GM18507 (cell line): ENCODE results near the gene OGFOD2.

Source experiments
- DNase-seq: peaks from one replicate; pipeline ENCODE4 v3.0.0; 2011; ENCODE audit warnings: low read depth; ENCODE audit not compliant: insufficient read length; ENCODE audit errors: extremely low spot score
- FAIRE-seq: peaks from 2 replicates; lab custom pipeline; 2011; peaks lifted over from hg19 to GRCh38; lab: Jason Lieb, UNC

OGFOD2 gene

GRCh38 chr12:122985338-122986257 lies 10.6 kb downstream of the OGFOD2 start:
- FAIRE-seq (no peak), DNase-seq (no peak)

DNA sequence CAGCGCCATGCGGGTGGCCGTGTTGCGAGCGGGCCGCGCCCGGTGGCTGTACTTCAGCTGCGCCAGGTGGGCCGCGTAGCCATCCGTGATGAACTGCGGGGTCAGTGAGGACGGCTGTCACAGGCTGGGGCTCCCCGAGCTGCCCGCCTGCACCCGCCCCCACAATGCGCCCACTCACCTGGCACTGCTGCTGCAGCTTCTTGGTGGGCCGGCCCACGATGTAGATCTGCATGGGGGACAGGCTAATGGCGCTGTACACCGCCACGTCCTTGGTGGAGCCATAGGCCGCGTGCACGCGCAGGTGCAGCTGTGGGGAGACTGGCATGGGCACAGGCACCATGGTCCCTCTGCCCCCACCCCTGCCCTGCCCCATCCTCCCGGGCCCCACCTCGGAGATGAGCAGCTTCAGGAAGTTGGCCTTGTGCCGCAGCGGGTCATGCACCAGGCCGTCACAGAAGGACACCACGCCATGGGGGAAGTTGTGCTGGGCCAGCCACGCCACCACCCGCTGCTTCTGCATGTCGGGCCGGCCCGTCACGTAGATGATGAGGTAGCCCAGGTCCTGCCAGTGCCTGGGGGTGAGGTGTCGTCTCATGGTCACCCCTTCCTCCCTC lies 11.3 kb downstream of the OGFOD2 start:
- no peak for DNase-seq
- FAIRE-seq, result no peak

- FAIRE-seq, result no peak
- DNase-seq, result no peak
Observed at GRCh38 chr12:122987086-122987951, 12.3 kb downstream of the OGFOD2 start.

GRCh38 chr12:122988036-122988435 lies 13.0 kb downstream of the OGFOD2 start:
- no peak for FAIRE-seq
- no peak for DNase-seq

DNA sequence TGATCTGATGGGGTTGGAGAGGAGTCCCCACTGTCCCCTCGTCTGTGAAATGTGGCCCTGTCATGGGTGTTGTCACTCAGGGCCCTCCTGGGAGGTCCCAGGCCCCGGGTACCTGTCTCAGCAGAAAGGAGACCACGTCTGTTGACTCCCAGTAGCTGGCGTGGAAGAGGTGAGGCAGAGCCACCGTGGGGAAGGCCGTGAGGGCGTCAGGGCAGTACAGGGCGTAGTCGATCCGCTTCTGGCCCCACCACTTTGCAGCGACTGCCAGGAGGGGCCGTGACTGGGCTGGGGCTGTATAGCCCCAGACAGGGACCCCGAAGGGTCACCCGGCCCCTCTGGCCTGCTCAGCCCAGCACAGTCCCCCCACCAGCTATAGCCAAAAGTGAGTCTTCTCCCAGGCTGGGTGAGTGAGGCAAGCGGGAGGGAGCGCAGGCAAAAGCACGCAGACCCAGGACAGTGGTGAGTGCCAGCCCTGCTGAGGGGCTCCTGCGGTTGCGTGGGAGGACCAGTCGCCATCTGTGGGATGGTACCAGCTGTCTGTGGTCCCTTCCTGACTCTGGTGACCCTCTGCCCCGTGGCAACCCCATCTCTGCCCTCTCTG lies 13.7 kb downstream of the OGFOD2 start:
- DNase-seq, result no peak
- no peak for FAIRE-seq

DNA sequence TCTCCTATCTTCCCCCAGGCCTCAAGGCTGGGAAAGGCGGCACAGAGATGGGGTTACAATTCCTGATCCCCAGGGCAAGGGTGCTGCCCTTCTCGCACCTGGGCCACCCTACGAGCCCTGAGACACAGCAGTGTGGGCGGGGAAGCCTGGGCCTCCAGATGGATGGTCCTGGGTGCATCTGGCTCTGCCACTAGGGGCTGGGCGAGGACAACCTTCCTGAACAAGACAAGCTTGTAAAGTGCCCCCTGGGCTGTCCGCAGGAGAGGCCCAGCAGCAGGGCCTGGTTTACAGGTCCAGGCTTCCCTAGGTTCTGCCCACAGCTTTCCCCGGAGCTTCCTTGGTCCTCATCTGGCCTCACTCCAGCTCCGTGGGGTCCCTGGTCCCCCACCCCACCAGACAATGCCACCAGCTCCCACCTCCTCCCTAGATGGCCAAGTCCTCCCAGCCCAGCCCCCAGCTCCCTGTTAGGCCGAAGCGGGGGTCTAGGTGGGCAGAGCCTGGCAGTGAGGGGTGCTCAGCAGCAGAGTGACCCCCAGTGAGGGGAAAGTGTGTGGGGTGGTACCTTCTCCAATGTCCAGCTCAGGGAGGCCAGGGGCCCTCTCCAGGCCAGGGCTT lies 14.3 kb downstream of the OGFOD2 start:
- no peak for DNase-seq
- FAIRE-seq, result no peak

GRCh38 chr12:122989874-122990419 lies 14.9 kb downstream of the OGFOD2 start:
- FAIRE-seq (no peak), DNase-seq (no peak)

DNA sequence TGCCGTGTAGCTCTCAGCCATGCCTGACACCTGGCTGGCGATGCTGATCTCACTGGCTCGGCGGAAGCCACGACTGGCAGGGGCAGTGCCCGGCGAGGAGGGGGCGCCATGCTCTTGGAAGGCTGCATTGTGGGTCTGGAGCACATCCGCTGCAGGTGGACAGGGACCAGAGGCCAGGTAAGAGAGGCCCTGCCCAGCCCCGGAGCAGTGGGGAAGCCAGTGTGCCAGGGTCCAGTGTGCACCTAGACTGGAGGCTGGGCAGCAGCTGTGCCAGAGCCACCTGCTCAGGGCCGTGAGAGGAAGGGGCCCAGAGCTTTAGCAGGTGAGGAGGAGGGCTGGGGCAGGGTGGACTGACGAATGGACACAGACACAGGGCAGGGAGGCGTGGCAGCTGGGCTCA lies 15.5 kb downstream of the OGFOD2 start:
- FAIRE-seq, result no peak
- DNase-seq, result no peak

GRCh38 chr12:122990961-122991622 lies 16.0 kb downstream of the OGFOD2 start:
- no peak for DNase-seq

GRCh38 chr12:122991623-122992275 lies 16.7 kb downstream of the OGFOD2 start:
- DNase-seq, result no peak
- no peak for FAIRE-seq

More at GRCh38 chr12:122990961-122991622, 16.0 kb downstream of the OGFOD2 start:
- no peak for FAIRE-seq

DNA sequence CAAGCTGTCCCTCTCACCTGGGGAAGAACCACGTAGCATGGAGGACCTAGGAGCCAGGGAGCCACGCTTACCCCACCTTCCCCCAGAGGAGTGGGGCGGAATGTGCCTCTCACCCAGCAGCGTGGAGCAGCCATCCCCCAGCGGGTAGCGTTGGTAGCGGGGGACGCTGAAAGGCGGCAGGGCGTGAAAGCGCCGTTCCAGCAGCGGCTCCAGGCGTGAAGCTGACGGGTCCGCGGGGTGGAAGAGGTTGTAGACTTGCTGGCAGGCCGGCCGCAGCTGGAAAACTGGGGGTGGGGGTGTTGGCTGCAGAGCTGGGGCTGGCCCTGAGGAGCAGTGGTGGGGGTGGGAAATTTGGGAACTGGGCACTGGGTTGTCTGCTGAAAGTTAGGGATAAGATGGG lies 17.3 kb downstream of the OGFOD2 start:
- DNase-seq, result no peak
- no peak for FAIRE-seq

DNA sequence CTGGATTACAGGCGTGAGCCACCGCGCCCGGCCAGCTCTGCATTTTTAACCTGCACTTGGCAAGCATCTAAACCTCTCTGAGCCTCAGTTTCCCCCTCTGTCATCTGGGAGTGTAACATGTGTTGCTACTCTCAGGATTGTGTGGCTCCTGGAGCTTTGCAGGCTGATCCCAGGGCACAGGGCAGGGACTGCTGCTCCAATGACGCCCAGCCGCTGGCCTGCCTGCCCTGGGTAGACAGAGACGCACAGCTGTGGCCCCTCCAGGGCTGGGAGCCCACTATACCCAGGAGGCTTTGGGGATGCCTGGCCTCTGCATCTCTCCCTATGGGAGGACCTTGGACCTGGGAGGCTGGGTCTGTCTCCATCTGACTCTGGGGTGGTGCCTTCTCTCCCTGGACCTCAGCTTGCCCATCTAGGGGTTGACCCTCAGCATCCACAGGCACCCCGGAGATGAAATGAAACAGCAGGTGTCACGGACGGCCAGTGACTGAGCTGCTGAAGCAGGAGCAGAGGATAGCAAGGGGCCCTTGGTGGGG lies 19.2 kb downstream of the OGFOD2 start:
- DNase-seq (no peak), FAIRE-seq (no peak)

GRCh38 chr12:122994781-122995502 lies 19.9 kb downstream of the OGFOD2 start:
- no peak for DNase-seq
- FAIRE-seq, result no peak

GRCh38 chr12:122995503-122996187 lies 20.6 kb downstream of the OGFOD2 start:
- FAIRE-seq (no peak), DNase-seq (no peak)

- FAIRE-seq, result no peak
- no peak for DNase-seq
Observed at GRCh38 chr12:122996188-122996601, 21.2 kb downstream of the OGFOD2 start.

- DNase-seq (no peak), FAIRE-seq (no peak)
Observed at GRCh38 chr12:122996621-122997342, 21.7 kb downstream of the OGFOD2 start.
